HepG2 (cell line): ENCODE data around the gene CDH23.

Source experiments
- JUND ChIP-seq: sonication (generic); formaldehyde crosslinking; IDR thresholded peaks from 2 replicates; pipeline ENCODE4 v1.8.0; 2022; ENCODE audit warnings: mild to moderate bottlenecking, missing genetic modification reagents
- SOX5 ChIP-seq: IDR thresholded peaks from 2 replicates; pipeline ENCODE4 v1.6.1; 2016; ENCODE audit warnings: borderline replicate concordance
- TF ChIP-seq, protein P1 (sequence below): sonication (generic); formaldehyde crosslinking; IDR thresholded peaks from 2 replicates; pipeline ENCODE4 v1.5.0; 2020; ENCODE audit warnings: mild to moderate bottlenecking, missing genetic modification reagents, moderate library complexity

GRCh38 chr10:71607082-71607443 lies 210.3 kb downstream of the CDH23 start:
- no peak for TF ChIP-seq JUND
- TF ChIP-seq, protein P1, sequence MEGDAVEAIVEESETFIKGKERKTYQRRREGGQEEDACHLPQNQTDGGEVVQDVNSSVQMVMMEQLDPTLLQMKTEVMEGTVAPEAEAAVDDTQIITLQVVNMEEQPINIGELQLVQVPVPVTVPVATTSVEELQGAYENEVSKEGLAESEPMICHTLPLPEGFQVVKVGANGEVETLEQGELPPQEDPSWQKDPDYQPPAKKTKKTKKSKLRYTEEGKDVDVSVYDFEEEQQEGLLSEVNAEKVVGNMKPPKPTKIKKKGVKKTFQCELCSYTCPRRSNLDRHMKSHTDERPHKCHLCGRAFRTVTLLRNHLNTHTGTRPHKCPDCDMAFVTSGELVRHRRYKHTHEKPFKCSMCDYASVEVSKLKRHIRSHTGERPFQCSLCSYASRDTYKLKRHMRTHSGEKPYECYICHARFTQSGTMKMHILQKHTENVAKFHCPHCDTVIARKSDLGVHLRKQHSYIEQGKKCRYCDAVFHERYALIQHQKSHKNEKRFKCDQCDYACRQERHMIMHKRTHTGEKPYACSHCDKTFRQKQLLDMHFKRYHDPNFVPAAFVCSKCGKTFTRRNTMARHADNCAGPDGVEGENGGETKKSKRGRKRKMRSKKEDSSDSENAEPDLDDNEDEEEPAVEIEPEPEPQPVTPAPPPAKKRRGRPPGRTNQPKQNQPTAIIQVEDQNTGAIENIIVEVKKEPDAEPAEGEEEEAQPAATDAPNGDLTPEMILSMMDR: no peak
- no peak for TF ChIP-seq SOX5 (CRISPR knock-in tag)
